HG03175 (cell line): ENCODE data around the gene CAPN10.

Experiments used
- ATAC-seq: cut with Tn5 transposase; IDR thresholded peaks from one replicate; pipeline ENCODE4 v1.9.1; 2021; ENCODE audit warnings: mild to moderate bottlenecking, moderate library complexity; ENCODE audit not compliant: unreplicated experiment

CAPN10 gene

GRCh38 chr2:240622531-240623235 lies 36.1 kb downstream of the CAPN10 start:
- no peak for ATAC-seq

DNA sequence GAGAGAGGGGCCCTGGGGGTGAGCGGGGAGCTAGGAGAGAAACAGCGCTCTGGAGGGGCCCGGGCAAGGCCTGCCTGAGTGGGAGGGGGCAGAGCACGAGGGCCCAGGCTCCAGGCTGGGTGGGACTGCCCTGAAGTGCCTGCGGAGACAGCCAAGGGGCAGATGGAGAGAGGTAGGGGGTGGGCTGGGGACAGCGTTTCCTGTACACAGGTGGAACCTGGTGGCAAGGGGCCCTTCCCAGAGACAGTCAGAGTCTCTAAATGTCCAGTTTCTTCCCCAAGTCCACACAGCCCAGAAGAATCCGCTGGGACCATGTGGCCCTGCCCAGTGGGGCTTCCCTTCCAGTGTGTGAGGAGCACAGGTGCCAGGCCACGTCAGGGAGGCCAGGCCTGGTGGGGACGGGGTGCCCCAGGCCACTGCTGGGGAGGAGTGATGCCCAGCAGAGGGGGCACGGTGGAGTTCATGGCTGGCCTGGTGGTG lies 37.0 kb downstream of the CAPN10 start:
- no peak for ATAC-seq

GRCh38 chr2:240624011-240624949 lies 37.7 kb downstream of the CAPN10 start:
- ATAC-seq: no peak

GRCh38 chr2:240624950-240625621 lies 38.6 kb downstream of the CAPN10 start, which contains the start of gene GPR35:
TSS of gene GPR35 (plus strand) at chr2:240625480. CDS start at chr2:240629953, 4,473 bp downstream.
- ATAC-seq: no peak

DNA sequence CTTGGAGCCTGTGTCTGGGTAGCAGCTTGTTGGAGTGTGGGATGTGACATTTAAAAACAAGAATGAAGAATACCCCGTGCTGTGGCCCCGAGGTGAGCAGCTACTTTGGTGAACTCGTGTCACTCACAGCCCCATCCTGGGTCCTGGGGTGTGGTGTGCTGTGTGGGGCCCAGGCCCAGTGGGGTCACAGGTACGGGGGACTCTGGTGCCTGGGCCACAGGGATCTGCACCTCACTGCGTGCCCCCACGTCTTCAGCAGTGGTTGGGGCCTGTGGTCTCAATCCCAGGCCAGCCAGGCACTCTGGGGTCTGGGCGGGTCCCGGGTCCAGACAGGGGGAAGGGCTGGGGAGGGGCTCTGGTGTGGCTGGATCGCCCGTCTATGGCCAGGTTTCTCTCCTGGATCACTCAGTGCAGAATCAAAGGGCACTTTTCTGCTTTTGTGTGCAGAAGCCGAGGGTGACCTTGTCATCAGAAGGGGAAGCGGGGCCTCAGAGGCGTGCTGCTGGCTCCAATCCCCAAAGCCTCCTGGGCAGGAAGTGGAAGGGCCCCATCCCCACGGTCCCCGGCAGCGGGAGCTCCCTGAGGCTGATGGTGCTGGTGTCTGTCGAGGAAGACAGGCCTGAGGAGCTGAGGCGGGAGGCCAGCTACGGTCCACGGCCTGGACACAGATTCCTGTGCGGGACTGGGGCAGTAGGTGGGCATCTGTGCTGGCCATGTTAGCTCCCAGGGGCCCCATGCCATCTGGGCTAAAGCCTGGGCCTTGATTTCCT lies 40.2 kb downstream of the CAPN10 start:
- ATAC-seq: no peak

DNA sequence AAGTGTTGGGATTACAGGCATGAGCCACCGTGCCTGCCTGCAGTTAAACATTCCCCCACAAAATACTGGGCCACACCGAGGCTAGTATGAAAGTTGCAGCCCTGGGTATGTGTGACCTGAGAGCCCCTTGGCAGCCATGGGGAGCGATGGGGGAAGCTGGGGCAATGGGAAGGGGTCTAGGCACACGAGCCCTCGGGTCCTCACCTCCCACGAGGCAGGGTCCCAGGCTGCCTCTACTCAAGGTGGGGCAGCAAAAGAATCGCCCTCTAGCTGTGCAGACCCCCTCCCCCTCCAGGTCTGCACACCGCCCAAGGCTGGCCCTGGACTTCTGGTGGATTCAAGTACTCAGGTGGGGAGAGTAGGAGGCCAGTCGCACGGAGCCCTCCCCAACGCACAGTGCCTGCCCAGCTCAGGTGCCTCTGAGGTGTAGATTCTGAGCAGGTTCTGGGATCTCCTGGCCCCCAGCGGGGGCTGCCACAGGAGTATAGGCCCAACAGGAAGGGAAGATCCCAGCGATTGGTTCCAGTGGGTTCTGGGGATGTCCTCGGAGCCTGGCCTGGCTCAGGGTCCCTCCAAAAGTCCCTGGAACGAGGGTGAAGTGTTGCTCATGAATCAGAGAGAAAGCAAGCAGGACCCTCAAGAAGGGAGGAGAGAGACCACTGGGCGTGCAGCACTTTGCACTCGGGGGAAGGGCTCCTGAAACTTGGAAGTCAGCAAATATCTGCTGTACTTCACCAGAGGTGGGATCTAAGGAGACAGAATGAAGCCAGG lies 41.4 kb downstream of the CAPN10 start:
- ATAC-seq: no peak

GRCh38 chr2:240628507-240628807 lies 41.9 kb downstream of the CAPN10 start:
- no peak for ATAC-seq

- no peak for ATAC-seq
Measured at GRCh38 chr2:240628808-240629618, 42.5 kb downstream of the CAPN10 start.

- no peak for ATAC-seq
Measured at GRCh38 chr2:240629619-240629967, 43.1 kb downstream of the CAPN10 start.

GRCh38 chr2:240629968-240630770 lies 43.6 kb downstream of the CAPN10 start:
- no peak for ATAC-seq

GRCh38 chr2:240630771-240631547 lies 44.4 kb downstream of the CAPN10 start:
- no peak for ATAC-seq

DNA sequence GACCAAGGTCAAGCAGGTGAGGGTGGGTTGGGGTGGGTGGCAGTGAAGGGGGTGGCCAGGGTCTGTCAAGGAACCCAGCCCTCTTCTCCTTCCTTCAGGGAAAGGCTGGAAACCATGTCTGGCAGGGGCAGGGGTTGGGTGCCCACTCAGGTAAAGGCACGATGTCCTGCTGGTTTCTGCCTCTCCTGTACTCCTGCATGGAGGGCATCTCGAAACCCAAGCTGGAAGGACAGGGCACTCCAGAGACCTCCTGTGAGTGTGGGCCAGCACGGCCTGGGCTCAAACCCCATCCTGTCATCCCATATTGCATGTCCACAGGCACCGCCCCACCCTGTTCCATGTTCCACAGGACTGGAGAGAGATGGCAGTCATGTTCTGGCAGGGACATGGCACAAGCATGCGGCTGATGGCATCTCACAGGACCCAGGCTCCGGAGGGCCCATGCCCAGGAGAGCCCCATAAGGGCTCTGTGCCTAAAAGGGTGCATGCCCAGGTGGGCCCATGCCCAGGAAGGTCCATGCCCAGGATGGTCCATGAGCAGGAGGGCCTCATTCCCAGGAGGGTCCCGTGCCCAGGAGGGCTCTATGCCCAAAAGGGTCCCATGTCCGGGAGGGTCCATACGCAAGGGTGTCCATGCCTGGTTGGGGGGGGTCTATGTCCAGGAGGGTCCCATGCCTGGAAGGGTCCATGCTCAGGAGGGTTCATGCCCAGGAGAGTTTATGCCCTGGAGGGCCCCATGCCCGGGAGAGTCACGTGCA lies 45.2 kb downstream of the CAPN10 start:
- no peak for ATAC-seq

DNA sequence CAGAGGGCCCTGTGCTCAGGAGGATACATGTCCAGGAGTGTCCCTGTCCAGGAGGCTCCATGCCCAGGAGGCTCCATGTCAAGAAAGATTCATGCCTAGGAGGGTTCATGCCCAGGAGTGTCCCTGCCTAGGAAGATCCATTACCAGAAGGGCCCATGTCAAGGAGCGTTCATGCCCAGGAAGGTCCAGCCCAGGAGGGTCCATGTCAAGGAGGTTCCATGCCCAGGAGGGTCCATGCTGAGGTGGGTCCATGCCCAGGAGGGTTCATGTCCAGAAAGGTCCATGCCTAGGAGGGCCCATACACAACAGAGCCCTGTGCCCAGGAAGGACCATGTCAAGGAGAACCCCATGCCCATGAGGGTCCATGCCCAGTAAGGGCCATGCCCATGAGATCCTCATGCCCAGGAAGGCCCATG lies 45.8 kb downstream of the CAPN10 start:
- ATAC-seq: no peak

DNA sequence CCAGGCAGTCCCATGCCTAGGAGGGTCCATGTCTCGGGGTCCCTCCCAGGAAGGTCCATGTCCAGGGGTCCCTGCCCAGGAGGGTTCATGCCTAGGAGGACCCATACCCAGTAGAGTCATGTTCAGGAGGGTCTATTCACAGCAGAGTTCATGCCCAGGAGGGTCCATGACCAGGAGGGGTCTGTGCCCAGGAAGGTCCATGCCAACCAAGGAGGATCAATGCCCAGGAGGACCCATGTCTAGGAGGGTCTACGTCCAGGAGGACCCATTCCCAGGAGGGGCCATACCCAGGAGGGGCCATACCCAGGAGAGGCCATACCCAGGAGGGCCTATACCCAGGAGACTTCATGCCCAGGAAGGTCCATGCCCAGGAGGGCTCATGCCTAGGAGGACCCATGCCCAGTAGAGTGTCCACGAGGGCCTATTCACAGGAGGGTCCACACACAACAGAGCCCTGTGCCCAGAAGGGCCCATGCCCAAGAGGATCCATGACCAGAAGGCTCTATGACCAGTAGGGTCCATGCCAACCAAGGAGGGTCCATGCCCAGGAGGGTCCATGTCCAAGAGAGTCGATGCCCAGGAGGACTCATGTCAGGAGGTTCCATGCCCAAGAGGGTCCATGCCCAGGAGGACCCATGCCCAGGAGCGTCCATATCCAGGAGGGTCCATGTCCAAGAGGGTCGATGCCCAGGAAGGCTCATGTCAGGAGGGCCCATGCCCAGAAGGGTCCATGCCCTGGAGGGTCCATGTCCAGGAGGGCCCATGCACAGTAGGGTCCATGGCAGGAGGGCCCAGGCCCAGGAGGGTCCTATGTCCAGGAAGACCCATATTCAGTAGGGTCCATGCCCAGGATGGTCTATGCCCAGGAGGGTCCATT lies 48.8 kb downstream of the CAPN10 start:
- no peak for ATAC-seq

GRCh38 chr2:240635998-240636547 lies 49.5 kb downstream of the CAPN10 start:
- ATAC-seq: no peak
